Breast epithelium (tissue), 4 donors: ENCODE results near the gene NTRK2. TPM values are rescaled to one million over a fixed set of nuclear protein-coding genes. Genes with fewer than 3 reads are reported as not detected.

Experiments used
- DNase-seq, 2 donors: peaks; one replicate each; pipeline ENCODE4 v3.0.0-alpha.2; 2019; ENCODE audit warnings: low spot score in 2 of 2
- H3K27ac ChIP-seq, 2 donors: fragments of 200-600 bp; sonication (generic) in 1 of 2; one replicate each; pipeline ENCODE4 v1.5.1; 2016 to 2019; ENCODE audit warnings: mild to moderate bottlenecking in 1 of 2
- H3K27me3 ChIP-seq, 2 donors: fragments of 200-600 bp; sonication (generic) in 1 of 2; one replicate each; pipeline versions ENCODE4 v1.5.1 to v1.6.0; 2017 to 2019; ENCODE audit warnings: control low read depth in 1 of 2, mild to moderate bottlenecking in 1 of 2
- H3K36me3 ChIP-seq: fragments of 200-600 bp; one replicate; pipeline ENCODE4 v1.5.1; 2019
- H3K4me1 ChIP-seq, 2 donors: fragments of 200-600 bp; sonication (generic); one replicate each; pipeline ENCODE4 v1.5.1; 2016 to 2019; ENCODE audit warnings: control low read depth in 1 of 2
- H3K4me3 ChIP-seq, 3 donors: fragments of 200-600 bp; sonication (generic); 1 replicate in 2 of 3; 2 replicates in 1 of 3; pipeline ENCODE4 v1.5.1; 2016 to 2019; ENCODE audit warnings: mild to moderate bottlenecking in 3 of 3, moderate library complexity in 2 of 3
- H3K9me3 ChIP-seq, 2 donors: fragments of 200-600 bp; sonication (generic) in 1 of 2; one replicate each; pipeline ENCODE4 v1.5.1; 2016 to 2019; ENCODE audit warnings: control low read depth in 1 of 2
- CTCF ChIP-seq, 3 donors: fragments of 450-650 bp; IDR thresholded peaks; one replicate each; pipeline ENCODE4 v1.5.1; 2016 to 2017; ENCODE audit warnings: antibody characterized with exemption in 3 of 3, mild to moderate bottlenecking in 3 of 3, moderate library complexity in 3 of 3
- POLR2A ChIP-seq: fragments of 450-650 bp; IDR thresholded peaks from one replicate; pipeline ENCODE4 v1.6.1; 2016; ENCODE audit warnings: antibody characterized with exemption, mild to moderate bottlenecking, moderate library complexity
- POLR2AphosphoS5 ChIP-seq, 3 donors: sonication (generic); formaldehyde crosslinking; IDR thresholded peaks; one replicate each; pipeline ENCODE4 v1.6.1; 2017; ENCODE audit warnings: antibody characterized with exemption in 3 of 3
- intact Hi-C: fragments of 100-400 bp; cut with DNase I; formaldehyde crosslinking; loops from one replicate; pipeline ENCODE4 v1.15.1; 2023; ENCODE audit warnings: low total_unique reads
- total RNA-seq, 3 donors: library from RNA; depleted of rRNA; stranded (reverse); fragments of >200 nt; gene quantifications; one replicate each; pipeline ENCODE4 v1.1.0, GENCODE V29; 2016

The NTRK2 gene
- total RNA-seq, 3 donors from 2014 or later, result 25.9 to 134 (median 112) TPM

DNA sequence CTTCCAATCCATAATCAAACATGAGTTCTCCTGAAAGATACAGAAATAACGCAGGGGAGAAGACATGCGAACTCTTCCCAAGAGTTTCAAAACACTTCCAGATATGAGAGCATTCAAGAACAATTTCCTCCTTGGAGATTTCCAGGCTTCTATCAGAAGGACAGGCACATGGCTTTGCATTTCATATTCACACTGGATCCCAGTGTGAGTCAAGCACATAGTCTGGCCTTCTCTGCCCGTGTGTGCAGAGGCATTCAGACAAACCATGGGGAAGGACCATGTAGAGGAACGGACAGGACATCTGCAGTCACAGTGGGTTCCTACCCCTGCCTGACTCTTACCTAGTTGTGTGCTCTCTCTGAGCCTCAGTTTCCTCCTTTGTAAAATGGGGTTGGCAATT is 384.5 kb downstream of the NTRK2 start:
- no peaks in the 10 kb centered on the region for H3K4me1 ChIP-seq
- no peak overlapping the region for H3K4me3 ChIP-seq
- H3K27ac ChIP-seq, result no peak overlapping the region
- H3K9me3 ChIP-seq, result no peaks in the 10 kb centered on the region
- no peaks in the 10 kb centered on the region for H3K36me3 ChIP-seq
- no peaks in the 10 kb centered on the region for H3K27me3 ChIP-seq
- intact Hi-C loops, result no loop called here
- TF ChIP-seq POLR2A (no peak), POLR2AphosphoS5 (IDR thresholded peaks at IDR 0.05) (no peak), CTCF (IDR thresholded peaks at IDR 0.05) (no peak)
- no peak for DNase-seq

DNA sequence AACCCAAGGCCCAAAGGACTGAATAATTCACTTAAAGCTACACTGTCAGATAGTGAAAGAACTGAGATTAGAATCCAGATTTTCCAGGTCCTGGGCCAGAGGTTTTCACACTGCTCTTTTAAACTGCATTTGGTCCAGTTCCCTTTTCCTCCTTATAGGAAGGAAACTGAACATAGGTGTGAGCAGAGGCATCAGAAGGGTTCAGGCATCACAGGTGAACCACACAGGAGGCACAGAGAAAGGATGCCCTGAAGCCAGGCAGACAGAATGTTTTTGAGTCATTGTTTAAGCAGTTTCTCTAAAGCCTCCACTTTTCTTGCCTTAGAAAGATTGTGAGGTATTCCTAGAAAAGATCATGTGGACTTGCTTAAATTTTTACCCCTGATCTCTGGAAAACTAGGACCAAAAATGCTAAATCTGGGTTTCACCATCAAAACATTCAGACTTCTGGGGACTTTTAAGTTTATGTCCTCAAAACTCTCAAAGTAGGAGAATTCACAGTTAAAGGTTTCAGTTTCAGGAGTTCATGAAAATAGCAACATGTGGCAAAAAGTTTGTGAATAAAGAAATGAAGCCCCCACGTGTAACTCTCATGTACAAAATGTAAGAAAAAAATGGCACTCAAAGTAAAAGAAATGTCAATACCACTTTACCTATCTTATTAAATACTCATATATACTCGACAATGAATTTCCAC is 386.1 kb downstream of the NTRK2 start:
- DNase-seq, result no peak
- Histone ChIP-seq H3K4me3 (no peak overlapping the region), H3K36me3 (no peaks in the 10 kb centered on the region), H3K9me3 (no peaks in the 10 kb centered on the region), H3K4me1 (no peaks in the 10 kb centered on the region), H3K27ac (no peak overlapping the region), H3K27me3 (no peaks in the 10 kb centered on the region)
- intact Hi-C loops, result no loop called here
- no peak for TF ChIP-seq POLR2A
- TF ChIP-seq CTCF (IDR thresholded peaks at IDR 0.05), result no peak
- TF ChIP-seq POLR2AphosphoS5 (IDR thresholded peaks at IDR 0.05), result no peak

DNA sequence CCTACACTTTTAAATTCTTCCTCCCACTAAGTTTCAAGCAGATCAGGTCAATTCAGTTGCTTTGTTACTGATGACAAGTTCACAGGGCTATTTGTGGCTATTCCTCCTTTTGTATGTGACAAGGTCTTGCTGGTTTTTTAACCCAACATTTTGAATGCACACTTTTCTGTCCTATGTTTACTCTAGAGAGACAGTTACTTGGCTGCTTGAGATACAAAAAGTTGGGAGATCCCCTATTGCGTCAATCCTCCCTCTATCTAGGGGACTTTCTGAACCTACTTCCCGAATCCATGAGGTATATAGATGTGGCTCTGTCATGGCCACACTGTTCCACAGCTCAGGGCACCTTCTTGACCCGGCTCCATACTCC is 386.7 kb downstream of the NTRK2 start:
- no peaks in the 10 kb centered on the region for H3K4me1 ChIP-seq
- intact Hi-C loops, result no loop called here
- no peaks in the 10 kb centered on the region for H3K9me3 ChIP-seq
- H3K4me3 ChIP-seq, result no peak overlapping the region
- H3K27ac ChIP-seq, result no peak overlapping the region
- H3K36me3 ChIP-seq, result no peaks in the 10 kb centered on the region
- no peak for TF ChIP-seq POLR2A
- no peak for TF ChIP-seq POLR2AphosphoS5 (IDR thresholded peaks at IDR 0.05)
- no peak for TF ChIP-seq CTCF (IDR thresholded peaks at IDR 0.05)
- no peaks in the 10 kb centered on the region for H3K27me3 ChIP-seq
- DNase-seq, result no peak

- H3K4me1 ChIP-seq, result no peaks in the 10 kb centered on the region
- intact Hi-C loops, result no loop called here
- H3K9me3 ChIP-seq, result no peaks in the 10 kb centered on the region
- H3K27ac ChIP-seq, result no peak overlapping the region
- H3K36me3 ChIP-seq, result no peaks in the 10 kb centered on the region
- TF ChIP-seq POLR2A, result no peak
- no peak for TF ChIP-seq POLR2AphosphoS5 (IDR thresholded peaks at IDR 0.05)
- no peak for TF ChIP-seq CTCF (IDR thresholded peaks at IDR 0.05)
- no peak for DNase-seq
- H3K4me3 ChIP-seq, result no peak overlapping the region
- H3K27me3 ChIP-seq, result no peaks in the 10 kb centered on the region
Observed at GRCh38 chr9:85061969-85062368, 392.4 kb downstream of the NTRK2 start.

GRCh38 chr9:85062385-85063022 is 393.0 kb downstream of the NTRK2 start:
- Histone ChIP-seq H3K4me1 (no peaks in the 10 kb centered on the region), H3K27me3 (no peaks in the 10 kb centered on the region), H3K9me3 (no peaks in the 10 kb centered on the region), H3K4me3 (no peak overlapping the region), H3K36me3 (no peaks in the 10 kb centered on the region), H3K27ac (no peak overlapping the region)
- no peak for DNase-seq
- intact Hi-C loops, result no loop called here
- TF ChIP-seq CTCF (IDR thresholded peaks at IDR 0.05) (no peak), POLR2AphosphoS5 (IDR thresholded peaks at IDR 0.05) (no peak), POLR2A (no peak)
